Tibial nerve (tissue), 3 donors: ENCODE measurements around the gene MARCHF10.
"Not testable (repeated sequence)": the region's sequence is repeated elsewhere in the genome, so short reads cannot be mapped to it uniquely, and the experiment has no call there.

ENCODE experiments used
- CTCF ChIP-seq, 5 experiments: fragments of 200-600 bp in 3 of 5; fragments of 450-650 bp in 2 of 5; sonication (generic) in 3 of 5; IDR thresholded peaks; one replicate each; pipeline ENCODE4 v1.5.1; 2016 to 2019; ENCODE audit warnings: antibody characterized with exemption in 5 of 5, mild to moderate bottlenecking in 3 of 5, moderate library complexity in 2 of 5
- POLR2A ChIP-seq, 2 donors: fragments of 450-650 bp; IDR thresholded peaks; one replicate each; pipeline ENCODE4 v1.6.1; 2017; ENCODE audit warnings: antibody characterized with exemption in 2 of 2, mild to moderate bottlenecking in 2 of 2, moderate library complexity in 2 of 2

- TF ChIP-seq CTCF, POLR2A (IDR thresholded peaks at IDR 0.05): not testable (repeated sequence)
These were observed 116.6 kb downstream of the MARCHF10 start for GRCh38 chr17:62691589-62691915.
